Naive thymus-derived CD4-positive, alpha-beta T cell (primary cell): Measurements from ENCODE around the gene BMP4. TPM values are rescaled to one million over a fixed set of nuclear protein-coding genes. Genes with fewer than 3 reads are reported as not detected.

ENCODE experiments used
- ATAC-seq: fragments of 150-1000 bp; cut with Tn5 transposase; 2 replicates; pipeline ENCODE4 v1.10.0; 2021; ENCODE audit warnings: mild to moderate bottlenecking, moderate library complexity
- CTCF ChIA-PET: fragments of 350-600 bp; sonication (Branson Sonifier 250); formaldehyde crosslinking; loops from one replicate; lab custom pipeline; 2021; ENCODE audit warnings: antibody characterized with exemption; lab: Charles Lee
- POLR2A ChIA-PET: fragments of 350-600 bp; sonication (Branson Sonifier 250); formaldehyde crosslinking; loops from one replicate; lab custom pipeline; 2021; ENCODE audit warnings: antibody characterized with exemption, inconsistent platforms; lab: Charles Lee
- DNase-seq, 9 donors: peaks; one replicate each; pipeline versions ENCODE4 v3.0.0 to v3.0.0-alpha.2; 2020 to 2022; ENCODE audit warnings: mixed read lengths in 1 of 9
- H3K27ac ChIP-seq: one replicate; pipeline ENCODE4 v1.7.0; 2013; ENCODE audit warnings: mild to moderate bottlenecking, low read depth, low read length, moderate library complexity
- H3K27me3 ChIP-seq, 2 donors: one replicate each; pipeline ENCODE4 v1.7.0; 2013; ENCODE audit warnings: low read length in 2 of 2, mild to moderate bottlenecking in 2 of 2, moderate library complexity in 2 of 2; ENCODE audit not compliant: control insufficient read depth in 2 of 2, insufficient read depth in 2 of 2
- H3K36me3 ChIP-seq, 3 experiments: 1 replicate in 2 of 3; 2 replicates in 1 of 3; pipeline ENCODE4 v1.7.0; 2013; ENCODE audit warnings: low read length in 3 of 3, mild to moderate bottlenecking in 3 of 3, moderate library complexity in 1 of 3; ENCODE audit not compliant: insufficient read depth in 3 of 3, control insufficient read depth in 2 of 3
- H3K4me1 ChIP-seq, 2 donors: one replicate each; pipeline ENCODE4 v1.7.0; 2013; ENCODE audit warnings: low read length in 2 of 2, mild to moderate bottlenecking in 2 of 2, moderate library complexity in 1 of 2; ENCODE audit not compliant: control insufficient read depth in 2 of 2, insufficient read depth in 2 of 2
- H3K4me3 ChIP-seq: 2 replicates; pipeline ENCODE4 v1.7.0; 2013; ENCODE audit warnings: mild to moderate bottlenecking, low read length
- H3K9me3 ChIP-seq, 3 experiments: 1 replicate in 2 of 3; 2 replicates in 1 of 3; pipeline ENCODE4 v1.7.0; 2013; ENCODE audit warnings: low read length in 3 of 3; ENCODE audit not compliant: control insufficient read depth in 2 of 3
- H3K27ac Mint-ChIP-seq, 9 donors: one replicate each; pipeline ENCODE4 v1.8.0; 2020 to 2022; ENCODE audit warnings: mixed read lengths in 9 of 9, mild to moderate bottlenecking in 8 of 9, moderate library complexity in 5 of 9, inconsistent platforms in 2 of 9
- H3K27me3 Mint-ChIP-seq, 5 donors: one replicate each; pipeline ENCODE4 v1.8.0; 2021 to 2022; ENCODE audit warnings: mixed read lengths in 5 of 5, mild to moderate bottlenecking in 1 of 5
- H3K36me3 Mint-ChIP-seq, 5 donors: one replicate each; pipeline ENCODE4 v1.8.0; 2020 to 2022; ENCODE audit warnings: mixed read lengths in 5 of 5, mild to moderate bottlenecking in 3 of 5, inconsistent platforms in 1 of 5
- H3K4me1 Mint-ChIP-seq, 7 donors: one replicate each; pipeline ENCODE4 v1.8.0; 2020 to 2022; ENCODE audit warnings: mixed read lengths in 7 of 7, mild to moderate bottlenecking in 3 of 7, inconsistent platforms in 1 of 7
- H3K4me3 Mint-ChIP-seq, 10 donors: one replicate each; pipeline ENCODE4 v1.8.0; 2020 to 2022; ENCODE audit warnings: mild to moderate bottlenecking in 10 of 10, mixed read lengths in 10 of 10, moderate library complexity in 6 of 10, inconsistent platforms in 2 of 10
- H3K9me3 Mint-ChIP-seq, 11 donors: one replicate each; pipeline ENCODE4 v1.8.0; 2020 to 2022; ENCODE audit warnings: mixed read lengths in 11 of 11, mild to moderate bottlenecking in 4 of 11, inconsistent platforms in 1 of 11, moderate library complexity in 1 of 11
- intact Hi-C, 2 donors: fragments of 100-400 bp; cut with micrococcal nuclease; formaldehyde crosslinking; loops; one replicate each; pipeline ENCODE4 v1.15.1; 2023
- polyA plus RNA-seq, 2 donors: library from polyadenylated mRNA; unstranded; fragments of 300-500 nt; fragmentation: Illumina TruSeq; gene quantifications; one replicate each; pipeline ENCODE4 v1.2.3, GENCODE V29; 2021
- total RNA-seq, 6 experiments: library from RNA in 5 of 6; stranded (reverse) in 5 of 6; gene quantifications; 1 replicate in 5 of 6; 2 replicates in 1 of 6; pipeline ENCODE4 v1.2.3 and lab custom pipeline; 2021 to 2026

Gene BMP4
- total and polyA plus RNA-seq, 7 experiments from 2014 or later = 0.24 to 2.3 (median 1.3) TPM; not detected in 2

GRCh38 chr14:53953002-53953827, 3.4 kb downstream of the BMP4 start:
- H3K36me3 Mint-ChIP-seq = no peaks in the 10 kb centered on the region
- H3K9me3 ChIP-seq = no peaks in the 10 kb centered on the region
- peaks cover 6 to 41% (median 32%) of the 10 kb centered on the region in 7 donors for H3K4me1 Mint-ChIP-seq
- H3K4me3 ChIP-seq = no peak overlapping the region
- intact Hi-C loops = loop anchor here in 1 of 2 donors (5.0 to 10.0 kb wide), 2 partner anchors 444 to 1398 kb away; partner anchors contain the start of genes CDKN3, GPR137C and TXNDC16
- POLR2A ChIA-PET = no interaction called here
- DNase-seq (peak in 2 of 9 donors; percentile 2 to 24), ATAC-seq (no peak)
- H3K27me3 ChIP-seq = peaks cover 0 to 7% of the 10 kb centered on the region in 2 donors
- CTCF ChIA-PET = no interaction called here
- H3K36me3 ChIP-seq = no peaks in the 10 kb centered on the region
- peaks cover 0 to 14% of the 10 kb centered on the region in 2 donors for H3K4me1 ChIP-seq
- peaks cover 0 to 7% (median 0%) of the 10 kb centered on the region in 11 donors for H3K9me3 Mint-ChIP-seq
- peak overlapping the region; percentile 60 to 92 (median 83) for H3K4me3 Mint-ChIP-seq
- peak overlapping the region in 2 of 9 donors; percentile 20 to 35 for H3K27ac Mint-ChIP-seq
- H3K27me3 Mint-ChIP-seq = peaks cover 54 to 86% (median 71%) of the 10 kb centered on the region in 5 donors
- H3K27ac ChIP-seq = no peak overlapping the region

GRCh38 chr14:53952533-53952932, 4.1 kb downstream of the BMP4 start:
- no peaks in the 10 kb centered on the region for H3K36me3 Mint-ChIP-seq
- Histone ChIP-seq H3K9me3 (no peaks in the 10 kb centered on the region), H3K36me3 (no peaks in the 10 kb centered on the region), H3K4me3 (no peak overlapping the region), H3K27me3 (peaks cover 0 to 7% of the 10 kb centered on the region in 2 donors), H3K27ac (no peak overlapping the region), H3K4me1 (peaks cover 0 to 14% of the 10 kb centered on the region in 2 donors)
- H3K27ac Mint-ChIP-seq = no peak overlapping the region
- ATAC-seq = no peak
- POLR2A ChIA-PET = no interaction called here
- peaks cover 0 to 7% (median 0%) of the 10 kb centered on the region in 11 donors for H3K9me3 Mint-ChIP-seq
- peaks cover 55 to 88% (median 74%) of the 10 kb centered on the region in 5 donors for H3K27me3 Mint-ChIP-seq
- CTCF ChIA-PET = no interaction called here
- intact Hi-C loops = loop anchor here in 1 of 2 donors (5.0 to 10.0 kb wide), 2 partner anchors 445 to 1398 kb away; partner anchors contain the start of genes CDKN3, GPR137C and TXNDC16
- H3K4me3 Mint-ChIP-seq = peak overlapping the region in 9 of 10 donors; percentile 56 to 90 (median 83)
- peaks cover 6 to 40% (median 31%) of the 10 kb centered on the region in 7 donors for H3K4me1 Mint-ChIP-seq
- DNase-seq = no peak

- POLR2A ChIA-PET = no interaction called here
- peaks cover 55 to 88% (median 72%) of the 10 kb centered on the region in 5 donors for H3K27me3 Mint-ChIP-seq
- H3K36me3 Mint-ChIP-seq = no peaks in the 10 kb centered on the region
- Histone ChIP-seq H3K27ac (no peak overlapping the region), H3K36me3 (no peaks in the 10 kb centered on the region), H3K27me3 (peaks cover 0 to 7% of the 10 kb centered on the region in 2 donors), H3K4me3 (no peak overlapping the region), H3K4me1 (peaks cover 0 to 14% of the 10 kb centered on the region in 2 donors), H3K9me3 (no peaks in the 10 kb centered on the region)
- peaks cover 0 to 7% (median 0%) of the 10 kb centered on the region in 11 donors for H3K9me3 Mint-ChIP-seq
- H3K4me1 Mint-ChIP-seq = peaks cover 6 to 36% (median 28%) of the 10 kb centered on the region in 7 donors
- ATAC-seq (no peak), DNase-seq (no peak)
- CTCF ChIA-PET = no interaction called here
- H3K27ac Mint-ChIP-seq = no peak overlapping the region
- intact Hi-C loops = loop anchor here in 1 of 2 donors (5.0 to 10.0 kb wide), 2 partner anchors 446 to 1397 kb away; partner anchors contain the start of genes CDKN3, GPR137C and TXNDC16
- H3K4me3 Mint-ChIP-seq = peak overlapping the region in 4 of 10 donors; percentile 12 to 83 (median 42)
Measured at GRCh38 chr14:53951627-53952303, 4.9 kb downstream of the BMP4 start.

GRCh38 chr14:53951243-53951626, 5.4 kb downstream of the BMP4 start:
- no peak overlapping the region for H3K27ac ChIP-seq
- Mint-ChIP-seq H3K27me3 (peaks cover 53 to 87% (median 70%) of the 10 kb centered on the region in 5 donors), H3K9me3 (peaks cover 0 to 7% (median 0%) of the 10 kb centered on the region in 11 donors), H3K4me1 (peaks cover 6 to 34% (median 27%) of the 10 kb centered on the region in 7 donors), H3K27ac (no peak overlapping the region), H3K4me3 (peak overlapping the region in 1 of 10 donors; percentile 14), H3K36me3 (no peaks in the 10 kb centered on the region)
- ChIA-PET POLR2A (no interaction called here), CTCF (no interaction called here)
- H3K4me1 ChIP-seq = peaks cover 0 to 14% of the 10 kb centered on the region in 2 donors
- no peaks in the 10 kb centered on the region for H3K36me3 ChIP-seq
- H3K27me3 ChIP-seq = peaks cover 0 to 9% of the 10 kb centered on the region in 2 donors
- DNase-seq = no peak
- H3K9me3 ChIP-seq = no peaks in the 10 kb centered on the region
- intact Hi-C loops = loop anchor here in 1 of 2 donors (5.0 to 10.0 kb wide), 2 partner anchors 446 to 1396 kb away; partner anchors contain the start of genes CDKN3, GPR137C and TXNDC16
- no peak for ATAC-seq
- no peak overlapping the region for H3K4me3 ChIP-seq

GRCh38 chr14:53950031-53950793, 6.4 kb downstream of the BMP4 start:
- no peaks in the 10 kb centered on the region for H3K36me3 ChIP-seq
- Mint-ChIP-seq H3K4me1 (peaks cover 6 to 23% (median 20%) of the 10 kb centered on the region in 7 donors), H3K27me3 (peaks cover 47 to 83% (median 62%) of the 10 kb centered on the region in 5 donors), H3K27ac (no peak overlapping the region), H3K36me3 (no peaks in the 10 kb centered on the region), H3K4me3 (no peak overlapping the region), H3K9me3 (peaks cover 0 to 6% (median 0%) of the 10 kb centered on the region in 11 donors)
- H3K27ac ChIP-seq = no peak overlapping the region
- peaks cover 0 to 5% of the 10 kb centered on the region in 2 donors for H3K4me1 ChIP-seq
- ATAC-seq = no peak
- H3K4me3 ChIP-seq = no peak overlapping the region
- DNase-seq = no peak
- ChIA-PET CTCF (no interaction called here), POLR2A (no interaction called here)
- H3K27me3 ChIP-seq = peaks cover 0 to 13% of the 10 kb centered on the region in 2 donors
- intact Hi-C loops = loop anchor here in 1 of 2 donors (5.0 to 10.0 kb wide), 2 partner anchors 447 to 1395 kb away; partner anchors contain the start of genes CDKN3, GPR137C and TXNDC16
- H3K9me3 ChIP-seq = no peaks in the 10 kb centered on the region

- Histone ChIP-seq H3K27ac (no peak overlapping the region), H3K27me3 (peaks cover 0 to 13% of the 10 kb centered on the region in 2 donors), H3K4me1 (no peaks in the 10 kb centered on the region), H3K4me3 (no peak overlapping the region), H3K36me3 (no peaks in the 10 kb centered on the region), H3K9me3 (no peaks in the 10 kb centered on the region)
- H3K27ac Mint-ChIP-seq = no peak overlapping the region
- peaks cover 56 to 83% (median 70%) of the 10 kb centered on the region in 5 donors for H3K27me3 Mint-ChIP-seq
- H3K9me3 Mint-ChIP-seq = peaks cover 0 to 6% (median 0%) of the 10 kb centered on the region in 11 donors
- ATAC-seq (no peak), DNase-seq (no peak)
- H3K36me3 Mint-ChIP-seq = no peaks in the 10 kb centered on the region
- peaks cover 6 to 15% (median 13%) of the 10 kb centered on the region in 7 donors for H3K4me1 Mint-ChIP-seq
- intact Hi-C loops = no loop called here
- H3K4me3 Mint-ChIP-seq = no peak overlapping the region
- POLR2A ChIA-PET = no interaction called here
- CTCF ChIA-PET = no interaction called here
Measured at GRCh38 chr14:53949201-53949600, 7.4 kb downstream of the BMP4 start.
